ENCODE measurements around the gene XRCC6. TPM values are rescaled to one million over a fixed set of nuclear protein-coding genes. Genes with fewer than 3 reads are reported as not detected.
"Not testable (repeated sequence)": the region's sequence is repeated elsewhere in the genome, so short reads cannot be mapped to it uniquely, and the experiment has no call there.

Gene XRCC6
- total RNA-seq, 1 donor = 276 TPM

- TF ChIP-seq CTCF (IDR thresholded peaks at IDR 0.05; ENCODE audit: insufficient read depth, low read length) = no peak
- H3K4me3 ChIP-seq (ENCODE audit: low read depth, low read length) = no peak overlapping the region
- DNase-seq (ENCODE audit: low read depth) = no peak
Measured at GRCh38 chr22:41587347-41587723, 33.8 kb upstream of the XRCC6 start.

- peak within 1 kb of the TSS; percentile 93 for H3K4me3 ChIP-seq (ENCODE audit: low read depth, low read length)
- DNase-seq (ENCODE audit: low read depth) = peak; percentile 99
Measured at GRCh38 chr22:41589391-41590241, 31.5 kb upstream of the XRCC6 start, which contains the start of gene PMM1. TSS of gene PMM1 (minus strand) at chr22:41589840. CDS start at chr22:41589805, 35 bp downstream.

GRCh38 chr22:41593336-41593960, 27.6 kb upstream of the XRCC6 start:
- DNase-seq (ENCODE audit: low read depth); H3K4me3 ChIP-seq (ENCODE audit: low read depth, low read length): not testable (repeated sequence)

More at GRCh38 chr22:41589391-41590241, 31.5 kb upstream of the XRCC6 start, which contains the start of gene PMM1:
- TF ChIP-seq CTCF (IDR thresholded peaks at IDR 0.05; ENCODE audit: insufficient read depth, low read length) = no peak

- H3K4me3 ChIP-seq (ENCODE audit: low read depth, low read length) = no peak overlapping the region
- no peak for TF ChIP-seq CTCF (IDR thresholded peaks at IDR 0.05; ENCODE audit: insufficient read depth, low read length)
- no peak for DNase-seq (ENCODE audit: low read depth)
Measured at GRCh38 chr22:41595703-41596102, 25.4 kb upstream of the XRCC6 start.

GRCh38 chr22:41596776-41597634, 24.1 kb upstream of the XRCC6 start:
- no peak overlapping the region for H3K4me3 ChIP-seq (ENCODE audit: low read depth, low read length)
- DNase-seq (ENCODE audit: low read depth) = peak; percentile 58
- peak; percentile 85 for TF ChIP-seq CTCF (IDR thresholded peaks at IDR 0.05; ENCODE audit: insufficient read depth, low read length)

- TF ChIP-seq CTCF (IDR thresholded peaks at IDR 0.05; ENCODE audit: insufficient read depth, low read length) = no peak
- H3K4me3 ChIP-seq (ENCODE audit: low read depth, low read length) = no peak overlapping the region
- DNase-seq (ENCODE audit: low read depth) = no peak
Measured at GRCh38 chr22:41597635-41597953, 23.5 kb upstream of the XRCC6 start.

- no peak overlapping the region for H3K4me3 ChIP-seq (ENCODE audit: low read depth, low read length)
- DNase-seq (ENCODE audit: low read depth) = peak; percentile 65
Measured at GRCh38 chr22:41598081-41598480, 23.0 kb upstream of the XRCC6 start.

More at GRCh38 chr22:41598081-41598480, 23.0 kb upstream of the XRCC6 start:
- peak; percentile 16 for TF ChIP-seq CTCF (IDR thresholded peaks at IDR 0.05; ENCODE audit: insufficient read depth, low read length)
